ENCODE measurements around the gene OGFRL1.

Gene OGFRL1

GRCh38 chr6:71287038-71287437, 1.6 kb upstream of the OGFRL1 start:
- peak in 1 of 2 experiments; percentile 36 for DNase-seq (ENCODE audit: low read depth in 1 of 2, low spot score in 1 of 2)
- Histone ChIP-seq H3K27ac (replicated peaks) (peak overlapping the region; percentile 73), H3K4me3 (replicated peaks; ENCODE audit: insufficient read depth, low read length) (no peak overlapping the region), H3K27me3 (ENCODE audit: insufficient read depth, poor library complexity, severe bottlenecking) (no peaks in the 10 kb centered on the region)
- TF ChIP-seq REST (IDR thresholded peaks at IDR 0.05; ENCODE audit: insufficient replicate concordance, low read depth) (no peak), SPI1 (IDR thresholded peaks at IDR 0.05; ENCODE audit: borderline replicate concordance, low read depth) (no peak), CTCF (IDR thresholded peaks at IDR 0.05; ENCODE audit: insufficient read depth, low read length) (no peak), POLR2AphosphoS5 (IDR thresholded peaks at IDR 0.05; ENCODE audit: low read depth) (no peak), GABPA (IDR thresholded peaks at IDR 0.05; ENCODE audit: low read depth) (no peak)

- DNase-seq (ENCODE audit: low read depth in 1 of 2, low spot score in 1 of 2), result no peak
- H3K27ac ChIP-seq (replicated peaks), result peak overlapping the region; percentile 73
- no peak for TF ChIP-seq POLR2AphosphoS5 (IDR thresholded peaks at IDR 0.05; ENCODE audit: low read depth)
- TF ChIP-seq CTCF (IDR thresholded peaks at IDR 0.05; ENCODE audit: insufficient read depth, low read length), result no peak
- TF ChIP-seq SPI1 (IDR thresholded peaks at IDR 0.05; ENCODE audit: borderline replicate concordance, low read depth), result no peak
- TF ChIP-seq GABPA (IDR thresholded peaks at IDR 0.05; ENCODE audit: low read depth), result no peak
- TF ChIP-seq REST (IDR thresholded peaks at IDR 0.05; ENCODE audit: insufficient replicate concordance, low read depth), result no peak
- H3K4me3 ChIP-seq (replicated peaks; ENCODE audit: insufficient read depth, low read length), result peak overlapping the region; percentile 84
- no peaks in the 10 kb centered on the region for H3K27me3 ChIP-seq (ENCODE audit: insufficient read depth, poor library complexity, severe bottlenecking)
Measured at GRCh38 chr6:71287926-71288227, 734 bp upstream of the OGFRL1 start.

GRCh38 chr6:71289039-71289801, 609 bp downstream of the OGFRL1 start:
- peak overlapping the region; percentile 42 for H3K27ac ChIP-seq (replicated peaks)
- H3K27me3 ChIP-seq (ENCODE audit: insufficient read depth, poor library complexity, severe bottlenecking), result no peaks in the 10 kb centered on the region
- H3K4me3 ChIP-seq (replicated peaks; ENCODE audit: insufficient read depth, low read length), result peak overlapping the region; percentile 61

More at GRCh38 chr6:71289039-71289801, 609 bp downstream of the OGFRL1 start:
- TF ChIP-seq POLR2AphosphoS5 (IDR thresholded peaks at IDR 0.05; ENCODE audit: low read depth) (no peak), CTCF (IDR thresholded peaks at IDR 0.05; ENCODE audit: insufficient read depth, low read length) (no peak), REST (IDR thresholded peaks at IDR 0.05; ENCODE audit: insufficient replicate concordance, low read depth) (no peak), SPI1 (IDR thresholded peaks at IDR 0.05; ENCODE audit: borderline replicate concordance, low read depth) (peak; percentile 43)
- DNase-seq (ENCODE audit: low read depth in 1 of 2, low spot score in 1 of 2), result peak in 1 of 2 experiments; percentile 16
